Liver (tissue), 3 donors: Measurements from ENCODE around the gene TMEM232.

ENCODE experiments used
- CTCF ChIP-seq: fragments of 150-350 bp; IDR thresholded peaks from 2 replicates; pipeline ENCODE4 v1.5.1; 2017; ENCODE audit warnings: improper control_type of control experiment, low read depth, low read length; ENCODE audit not compliant: missing input control
- FOXA1 ChIP-seq: IDR thresholded peaks from 2 replicates; pipeline ENCODE4 v1.6.1; 2016; ENCODE audit warnings: antibody characterized with exemption
- GABPA ChIP-seq, 2 donors: IDR thresholded peaks in 1 of 2; conservative IDR thresholded peaks in 1 of 2; 2 replicates each; pipeline ENCODE4 v1.6.1; 2016; ENCODE audit warnings: antibody characterized with exemption in 2 of 2, mild to moderate bottlenecking in 1 of 2, moderate library complexity in 1 of 2
- JUND ChIP-seq, 2 donors: IDR thresholded peaks; 2 replicates each; pipeline ENCODE4 v1.6.1; 2016; ENCODE audit warnings: antibody characterized with exemption in 2 of 2
- RAD21 ChIP-seq, 2 donors: IDR thresholded peaks; 2 replicates each; pipeline ENCODE4 v1.6.1; 2016; ENCODE audit warnings: antibody characterized with exemption in 2 of 2, mild to moderate bottlenecking in 2 of 2
- SP1 ChIP-seq: IDR thresholded peaks from 2 replicates; pipeline ENCODE4 v1.6.1; 2018; ENCODE audit warnings: antibody characterized with exemption, mild to moderate bottlenecking
- TAF1 ChIP-seq: conservative IDR thresholded peaks from 2 replicates; pipeline ENCODE4 v1.6.1; 2016; ENCODE audit warnings: antibody characterized with exemption, mild to moderate bottlenecking
- YY1 ChIP-seq: IDR thresholded peaks from 2 replicates; pipeline ENCODE4 v1.6.1; 2016; ENCODE audit warnings: antibody characterized with exemption, mild to moderate bottlenecking
- TF ChIP-seq, protein P1 (sequence below): IDR thresholded peaks from 2 replicates; pipeline ENCODE4 v1.6.1; 2016; ENCODE audit warnings: antibody characterized with exemption, mild to moderate bottlenecking
- TF ChIP-seq, protein P2 (sequence below): IDR thresholded peaks from 2 replicates; pipeline ENCODE4 v1.6.1; 2016; ENCODE audit warnings: antibody characterized with exemption
- TF ChIP-seq, protein P3 (sequence below): IDR thresholded peaks from 2 replicates; pipeline ENCODE4 v1.6.1; 2016; ENCODE audit warnings: antibody characterized with exemption
- donor health status: healthy.
- donor health status: healthy.

DNA sequence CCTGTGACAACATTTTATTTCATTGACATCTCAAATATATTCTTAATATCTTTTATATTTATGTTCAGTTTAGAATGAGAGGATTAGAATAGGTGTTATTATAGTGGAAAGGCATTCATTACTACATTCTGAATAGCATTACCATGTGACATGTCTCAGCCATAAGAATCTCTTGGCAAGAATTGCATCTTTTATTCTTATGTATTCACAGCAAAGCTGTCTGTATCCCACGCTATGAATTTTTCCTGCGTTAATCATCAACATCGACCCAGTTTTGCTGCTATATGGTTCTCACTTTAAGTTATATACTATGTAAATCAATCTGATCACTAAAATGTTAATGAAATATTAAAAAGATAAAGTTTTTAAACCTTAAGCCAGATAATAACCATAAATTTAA lies 248.6 kb downstream of the TMEM232 start:
- TF ChIP-seq CTCF (no peak), RAD21 (IDR thresholded peaks at IDR 0.05) (no peak), SP1 (no peak), GABPA (IDR thresholded peaks at IDR 0.05 in 1 of 2, conservative IDR thresholded peaks at IDR 0.05 in 1 of 2) (no peak), FOXA1 (no peak), YY1 (no peak), TAF1 (no peak), JUND (IDR thresholded peaks at IDR 0.05) (no peak)
- TF ChIP-seq, protein P1, sequence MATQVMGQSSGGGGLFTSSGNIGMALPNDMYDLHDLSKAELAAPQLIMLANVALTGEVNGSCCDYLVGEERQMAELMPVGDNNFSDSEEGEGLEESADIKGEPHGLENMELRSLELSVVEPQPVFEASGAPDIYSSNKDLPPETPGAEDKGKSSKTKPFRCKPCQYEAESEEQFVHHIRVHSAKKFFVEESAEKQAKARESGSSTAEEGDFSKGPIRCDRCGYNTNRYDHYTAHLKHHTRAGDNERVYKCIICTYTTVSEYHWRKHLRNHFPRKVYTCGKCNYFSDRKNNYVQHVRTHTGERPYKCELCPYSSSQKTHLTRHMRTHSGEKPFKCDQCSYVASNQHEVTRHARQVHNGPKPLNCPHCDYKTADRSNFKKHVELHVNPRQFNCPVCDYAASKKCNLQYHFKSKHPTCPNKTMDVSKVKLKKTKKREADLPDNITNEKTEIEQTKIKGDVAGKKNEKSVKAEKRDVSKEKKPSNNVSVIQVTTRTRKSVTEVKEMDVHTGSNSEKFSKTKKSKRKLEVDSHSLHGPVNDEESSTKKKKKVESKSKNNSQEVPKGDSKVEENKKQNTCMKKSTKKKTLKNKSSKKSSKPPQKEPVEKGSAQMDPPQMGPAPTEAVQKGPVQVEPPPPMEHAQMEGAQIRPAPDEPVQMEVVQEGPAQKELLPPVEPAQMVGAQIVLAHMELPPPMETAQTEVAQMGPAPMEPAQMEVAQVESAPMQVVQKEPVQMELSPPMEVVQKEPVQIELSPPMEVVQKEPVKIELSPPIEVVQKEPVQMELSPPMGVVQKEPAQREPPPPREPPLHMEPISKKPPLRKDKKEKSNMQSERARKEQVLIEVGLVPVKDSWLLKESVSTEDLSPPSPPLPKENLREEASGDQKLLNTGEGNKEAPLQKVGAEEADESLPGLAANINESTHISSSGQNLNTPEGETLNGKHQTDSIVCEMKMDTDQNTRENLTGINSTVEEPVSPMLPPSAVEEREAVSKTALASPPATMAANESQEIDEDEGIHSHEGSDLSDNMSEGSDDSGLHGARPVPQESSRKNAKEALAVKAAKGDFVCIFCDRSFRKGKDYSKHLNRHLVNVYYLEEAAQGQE = no peak
- TF ChIP-seq, protein P2, sequence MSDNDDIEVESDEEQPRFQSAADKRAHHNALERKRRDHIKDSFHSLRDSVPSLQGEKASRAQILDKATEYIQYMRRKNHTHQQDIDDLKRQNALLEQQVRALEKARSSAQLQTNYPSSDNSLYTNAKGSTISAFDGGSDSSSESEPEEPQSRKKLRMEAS = no peak
- TF ChIP-seq, protein P3, sequence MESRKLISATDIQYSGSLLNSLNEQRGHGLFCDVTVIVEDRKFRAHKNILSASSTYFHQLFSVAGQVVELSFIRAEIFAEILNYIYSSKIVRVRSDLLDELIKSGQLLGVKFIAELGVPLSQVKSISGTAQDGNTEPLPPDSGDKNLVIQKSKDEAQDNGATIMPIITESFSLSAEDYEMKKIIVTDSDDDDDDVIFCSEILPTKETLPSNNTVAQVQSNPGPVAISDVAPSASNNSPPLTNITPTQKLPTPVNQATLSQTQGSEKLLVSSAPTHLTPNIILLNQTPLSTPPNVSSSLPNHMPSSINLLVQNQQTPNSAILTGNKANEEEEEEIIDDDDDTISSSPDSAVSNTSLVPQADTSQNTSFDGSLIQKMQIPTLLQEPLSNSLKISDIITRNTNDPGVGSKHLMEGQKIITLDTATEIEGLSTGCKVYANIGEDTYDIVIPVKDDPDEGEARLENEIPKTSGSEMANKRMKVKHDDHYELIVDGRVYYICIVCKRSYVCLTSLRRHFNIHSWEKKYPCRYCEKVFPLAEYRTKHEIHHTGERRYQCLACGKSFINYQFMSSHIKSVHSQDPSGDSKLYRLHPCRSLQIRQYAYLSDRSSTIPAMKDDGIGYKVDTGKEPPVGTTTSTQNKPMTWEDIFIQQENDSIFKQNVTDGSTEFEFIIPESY = no peak
